ENCODE results near the gene FBXL2.
"Not testable (repeated sequence)": the region's sequence is repeated elsewhere in the genome, so short reads cannot be mapped to it uniquely, and the experiment has no call there.

Gene FBXL2

DNA sequence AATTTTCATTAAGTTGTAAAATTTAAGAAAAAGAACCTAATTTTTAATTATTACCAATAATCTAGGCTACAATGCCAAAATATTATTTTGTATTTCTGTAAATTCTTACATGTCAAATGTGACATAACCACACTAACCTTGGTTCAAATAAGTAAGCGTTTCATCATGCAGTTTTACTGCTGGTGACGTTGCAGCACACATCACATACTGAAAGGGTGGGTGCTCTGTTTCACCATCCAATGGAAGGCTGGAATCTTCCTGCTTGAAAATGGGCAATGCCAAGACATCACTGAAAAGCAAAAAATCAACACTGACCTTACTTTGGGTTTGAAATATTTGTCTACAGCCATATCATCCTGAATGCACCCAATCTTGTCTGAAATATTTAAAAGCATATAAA, 148.2 kb downstream of the FBXL2 start:
- DNase-seq (ENCODE audit: low read depth) = no peak
- TF ChIP-seq POLR2A (IDR thresholded peaks at IDR 0.05; ENCODE audit: extremely low read depth, insufficient read length) = no peak
- TF ChIP-seq, protein P1, sequence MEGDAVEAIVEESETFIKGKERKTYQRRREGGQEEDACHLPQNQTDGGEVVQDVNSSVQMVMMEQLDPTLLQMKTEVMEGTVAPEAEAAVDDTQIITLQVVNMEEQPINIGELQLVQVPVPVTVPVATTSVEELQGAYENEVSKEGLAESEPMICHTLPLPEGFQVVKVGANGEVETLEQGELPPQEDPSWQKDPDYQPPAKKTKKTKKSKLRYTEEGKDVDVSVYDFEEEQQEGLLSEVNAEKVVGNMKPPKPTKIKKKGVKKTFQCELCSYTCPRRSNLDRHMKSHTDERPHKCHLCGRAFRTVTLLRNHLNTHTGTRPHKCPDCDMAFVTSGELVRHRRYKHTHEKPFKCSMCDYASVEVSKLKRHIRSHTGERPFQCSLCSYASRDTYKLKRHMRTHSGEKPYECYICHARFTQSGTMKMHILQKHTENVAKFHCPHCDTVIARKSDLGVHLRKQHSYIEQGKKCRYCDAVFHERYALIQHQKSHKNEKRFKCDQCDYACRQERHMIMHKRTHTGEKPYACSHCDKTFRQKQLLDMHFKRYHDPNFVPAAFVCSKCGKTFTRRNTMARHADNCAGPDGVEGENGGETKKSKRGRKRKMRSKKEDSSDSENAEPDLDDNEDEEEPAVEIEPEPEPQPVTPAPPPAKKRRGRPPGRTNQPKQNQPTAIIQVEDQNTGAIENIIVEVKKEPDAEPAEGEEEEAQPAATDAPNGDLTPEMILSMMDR (IDR thresholded peaks at IDR 0.05; ENCODE audit: low read depth, low read length) = no peak
- TF ChIP-seq, protein P2, sequence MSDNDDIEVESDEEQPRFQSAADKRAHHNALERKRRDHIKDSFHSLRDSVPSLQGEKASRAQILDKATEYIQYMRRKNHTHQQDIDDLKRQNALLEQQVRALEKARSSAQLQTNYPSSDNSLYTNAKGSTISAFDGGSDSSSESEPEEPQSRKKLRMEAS (IDR thresholded peaks at IDR 0.05; ENCODE audit: low read depth, low read length) = no peak
- TF ChIP-seq MYC (IDR thresholded peaks at IDR 0.05; ENCODE audit: low read depth, low read length) = no peak
- no peak overlapping the region for H3K4me3 ChIP-seq (ENCODE audit: low read depth, low read length)

DNA sequence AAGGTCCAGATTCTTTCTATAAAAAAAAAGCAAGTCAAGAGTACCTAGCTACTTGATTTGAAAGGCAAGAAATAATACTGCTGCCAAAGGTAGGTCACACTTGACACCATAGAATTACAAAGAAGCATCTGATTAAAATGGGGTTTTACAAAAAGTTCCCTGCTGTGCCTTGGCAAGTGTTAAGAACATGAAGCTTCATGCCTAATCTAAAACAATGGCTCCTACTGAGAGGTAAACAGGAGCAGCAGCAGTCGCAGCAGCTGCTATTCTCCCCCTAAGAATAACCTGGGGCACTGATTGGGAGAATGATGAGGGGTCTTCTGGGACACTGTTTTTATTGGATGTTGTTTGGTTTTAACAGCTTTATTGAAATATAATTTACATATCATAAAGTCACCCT, 148.8 kb downstream of the FBXL2 start:
- no peak overlapping the region for H3K4me3 ChIP-seq (ENCODE audit: low read depth, low read length)
- TF ChIP-seq, protein P2 (IDR thresholded peaks at IDR 0.05; ENCODE audit: low read depth, low read length) = no peak
- TF ChIP-seq MYC (IDR thresholded peaks at IDR 0.05; ENCODE audit: low read depth, low read length) = no peak
- TF ChIP-seq POLR2A (IDR thresholded peaks at IDR 0.05; ENCODE audit: extremely low read depth, insufficient read length) = no peak
- TF ChIP-seq, protein P1 (IDR thresholded peaks at IDR 0.05; ENCODE audit: low read depth, low read length) = no peak
- DNase-seq (ENCODE audit: low read depth) = no peak

DNA sequence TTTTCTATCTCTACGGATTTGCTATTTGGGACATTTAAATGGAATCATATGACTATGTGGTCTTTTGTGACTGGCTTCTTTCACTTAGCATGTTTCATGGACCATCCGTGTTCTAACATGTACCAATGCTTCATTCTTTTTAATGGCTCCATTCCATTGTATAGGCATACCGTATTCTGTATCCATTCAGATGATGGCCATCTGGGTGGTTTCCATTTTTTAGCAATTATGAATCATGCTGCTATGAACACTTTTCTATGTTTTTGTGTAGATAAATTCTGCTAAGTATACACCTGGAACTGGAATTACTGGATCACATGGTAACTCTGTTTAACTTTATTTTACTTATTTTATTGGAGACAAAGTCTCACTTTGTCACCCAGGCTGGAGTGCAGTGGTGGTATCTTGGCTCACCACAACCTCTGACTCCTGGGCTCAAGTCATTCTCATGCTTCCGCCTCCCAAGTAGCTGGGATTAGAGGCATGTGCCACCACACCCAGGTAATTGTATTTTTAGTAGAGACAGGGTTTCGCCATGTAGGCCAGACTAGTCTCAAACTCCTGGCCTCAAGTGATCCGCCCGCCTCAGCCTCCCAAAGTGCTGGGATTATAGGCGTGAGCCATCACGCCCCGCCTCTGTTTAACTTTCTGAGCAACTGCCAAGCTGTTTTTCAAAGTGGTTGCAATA, 149.5 kb downstream of the FBXL2 start:
- TF ChIP-seq POLR2A (IDR thresholded peaks at IDR 0.05; ENCODE audit: extremely low read depth, insufficient read length) (no peak), MYC (IDR thresholded peaks at IDR 0.05; ENCODE audit: low read depth, low read length) (no peak)
- TF ChIP-seq, protein P2 (IDR thresholded peaks at IDR 0.05; ENCODE audit: low read depth, low read length) = no peak
- TF ChIP-seq, protein P1 (IDR thresholded peaks at IDR 0.05; ENCODE audit: low read depth, low read length) = no peak
- DNase-seq (ENCODE audit: low read depth) = no peak
- H3K4me3 ChIP-seq (ENCODE audit: low read depth, low read length) = no peak overlapping the region

DNA sequence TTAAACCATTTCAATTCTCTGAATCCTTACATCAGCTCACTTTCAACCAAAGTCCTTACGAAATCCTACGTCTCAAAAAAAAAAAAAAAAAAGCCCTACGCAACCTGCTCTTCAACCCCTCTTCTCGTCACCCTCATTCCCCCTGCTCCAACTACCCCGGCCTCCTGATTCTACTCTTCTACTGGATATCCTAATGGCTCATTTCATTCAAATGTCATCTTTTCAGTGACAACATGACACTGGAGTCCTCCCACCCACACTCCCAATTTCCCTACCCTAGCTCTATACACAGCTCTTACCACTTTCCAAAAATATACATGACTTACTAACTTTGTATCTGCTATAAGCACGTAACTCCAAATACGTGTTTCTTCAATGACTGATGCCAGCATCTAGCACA, 151.5 kb downstream of the FBXL2 start:
- no peak overlapping the region for H3K4me3 ChIP-seq (ENCODE audit: low read depth, low read length)
- peak; percentile 37 for DNase-seq (ENCODE audit: low read depth)
- TF ChIP-seq, protein P2 (IDR thresholded peaks at IDR 0.05; ENCODE audit: low read depth, low read length) = no peak
- TF ChIP-seq, protein P1 (IDR thresholded peaks at IDR 0.05; ENCODE audit: low read depth, low read length) = no peak
- TF ChIP-seq MYC (IDR thresholded peaks at IDR 0.05; ENCODE audit: low read depth, low read length) (no peak), POLR2A (IDR thresholded peaks at IDR 0.05; ENCODE audit: extremely low read depth, insufficient read length) (no peak)

DNA sequence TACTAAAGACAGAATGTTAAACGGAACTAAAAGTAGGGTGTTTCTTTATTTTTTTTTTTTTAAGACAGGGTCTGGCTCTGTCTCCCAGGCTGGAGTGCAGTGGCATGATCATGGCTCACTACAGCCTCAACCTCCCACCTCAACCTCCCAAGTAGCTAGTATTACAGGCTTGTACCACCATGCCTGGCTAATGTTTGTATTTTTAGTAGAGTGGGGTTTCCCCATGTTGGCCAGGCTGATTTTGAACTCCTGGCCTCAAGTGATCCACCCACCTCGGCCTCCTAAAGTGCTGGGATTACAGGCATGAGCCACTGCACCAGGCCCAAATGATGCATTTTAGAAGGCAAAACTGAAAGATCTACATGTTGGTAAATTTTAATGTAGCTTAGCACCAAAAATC, 152.1 kb downstream of the FBXL2 start:
- H3K4me3 ChIP-seq (ENCODE audit: low read depth, low read length); DNase-seq (ENCODE audit: low read depth): not testable (repeated sequence)

DNA sequence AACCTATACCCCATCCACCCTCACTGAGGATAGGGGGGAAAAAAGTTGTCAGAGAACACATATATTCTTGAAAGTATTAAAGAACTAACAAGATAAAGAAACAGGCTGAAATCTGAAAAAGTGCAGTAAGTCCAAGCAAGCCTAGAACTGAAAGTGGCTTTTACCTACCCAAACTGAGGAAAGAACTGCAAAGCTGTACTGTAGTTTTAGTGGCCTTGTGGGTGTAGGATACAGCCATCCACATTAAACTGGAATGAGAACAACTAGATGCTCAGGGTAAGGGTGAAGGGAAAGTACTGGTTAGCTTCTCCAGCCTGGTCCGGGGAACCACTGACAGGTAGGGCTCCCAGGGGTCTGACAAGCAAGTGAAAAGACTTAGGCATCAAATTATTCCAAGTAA, 152.8 kb downstream of the FBXL2 start:
- no peak for TF ChIP-seq POLR2A (IDR thresholded peaks at IDR 0.05; ENCODE audit: extremely low read depth, insufficient read length)
- TF ChIP-seq, protein P1 (IDR thresholded peaks at IDR 0.05; ENCODE audit: low read depth, low read length) = no peak
- TF ChIP-seq MYC (IDR thresholded peaks at IDR 0.05; ENCODE audit: low read depth, low read length) = no peak
- DNase-seq (ENCODE audit: low read depth) = no peak
- H3K4me3 ChIP-seq (ENCODE audit: low read depth, low read length) = no peak overlapping the region

All from NB4 (cell line).